ENCODE measurements around the gene GCM1.

DNA sequence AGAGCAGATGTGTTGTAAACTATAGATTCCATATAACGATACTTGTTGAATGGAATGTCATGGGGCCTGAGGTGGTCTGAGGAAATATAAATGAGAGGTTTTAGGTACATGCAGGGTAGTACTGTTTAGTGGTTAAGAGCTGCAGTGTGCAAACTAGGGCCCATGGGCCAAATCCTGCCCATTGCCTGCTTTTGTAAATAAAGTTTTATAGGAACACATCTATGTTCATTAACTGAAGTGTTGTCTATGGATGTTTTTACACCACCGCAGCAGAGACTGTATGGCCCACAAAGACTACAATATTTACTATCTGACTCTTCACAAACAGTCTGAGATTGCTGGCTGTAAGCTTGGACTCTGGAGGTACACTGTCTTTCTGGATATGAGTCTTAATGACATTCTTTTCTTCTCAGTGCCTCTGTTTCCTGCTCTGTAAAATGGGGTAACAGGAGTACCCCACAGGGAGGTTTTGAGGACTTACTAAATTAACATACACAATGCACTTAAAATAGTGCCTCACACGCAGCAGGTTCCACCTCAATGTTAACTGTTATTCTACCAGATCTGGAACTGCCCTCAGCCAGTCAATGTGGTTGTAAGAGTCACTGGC lies 12.5 kb downstream of the GCM1 start:
- TF ChIP-seq EZH2phosphoT487 (IDR thresholded peaks at IDR 0.05; ENCODE audit: low read depth, severe bottlenecking, unreplicated experiment), result no peak
- TF ChIP-seq, protein P1, sequence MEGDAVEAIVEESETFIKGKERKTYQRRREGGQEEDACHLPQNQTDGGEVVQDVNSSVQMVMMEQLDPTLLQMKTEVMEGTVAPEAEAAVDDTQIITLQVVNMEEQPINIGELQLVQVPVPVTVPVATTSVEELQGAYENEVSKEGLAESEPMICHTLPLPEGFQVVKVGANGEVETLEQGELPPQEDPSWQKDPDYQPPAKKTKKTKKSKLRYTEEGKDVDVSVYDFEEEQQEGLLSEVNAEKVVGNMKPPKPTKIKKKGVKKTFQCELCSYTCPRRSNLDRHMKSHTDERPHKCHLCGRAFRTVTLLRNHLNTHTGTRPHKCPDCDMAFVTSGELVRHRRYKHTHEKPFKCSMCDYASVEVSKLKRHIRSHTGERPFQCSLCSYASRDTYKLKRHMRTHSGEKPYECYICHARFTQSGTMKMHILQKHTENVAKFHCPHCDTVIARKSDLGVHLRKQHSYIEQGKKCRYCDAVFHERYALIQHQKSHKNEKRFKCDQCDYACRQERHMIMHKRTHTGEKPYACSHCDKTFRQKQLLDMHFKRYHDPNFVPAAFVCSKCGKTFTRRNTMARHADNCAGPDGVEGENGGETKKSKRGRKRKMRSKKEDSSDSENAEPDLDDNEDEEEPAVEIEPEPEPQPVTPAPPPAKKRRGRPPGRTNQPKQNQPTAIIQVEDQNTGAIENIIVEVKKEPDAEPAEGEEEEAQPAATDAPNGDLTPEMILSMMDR (IDR thresholded peaks at IDR 0.05; ENCODE audit: poor library complexity), result no peak
- TF ChIP-seq EZH2 (IDR thresholded peaks at IDR 0.05; ENCODE audit: borderline replicate concordance), result no peak
